PC-3 (cell line): ENCODE results near the gene JADE2.

Source experiments
- CTCF ChIP-seq: fragments of 300-600 bp; sonication (generic); conservative IDR thresholded peaks from 2 replicates; pipeline ENCODE4 v1.5.1; 2017; ENCODE audit warnings: antibody characterized with exemption, low read depth, mild to moderate bottlenecking, low read length
- EZH2 ChIP-seq: fragments of 300-600 bp; sonication (generic); IDR thresholded peaks from one replicate; pipeline ENCODE4 v1.6.1; 2017; ENCODE audit warnings: antibody characterized with exemption, mild to moderate bottlenecking, low read length; ENCODE audit not compliant: unreplicated experiment

- TF ChIP-seq EZH2 (no peak), CTCF (no peak)
Observed at GRCh38 chr5:134541736-134542376, 16.4 kb downstream of the JADE2 start.
